HCT116 (cell line): ENCODE results near the gene TMEM258. TPM values are rescaled to one million over a fixed set of nuclear protein-coding genes. Genes with fewer than 3 reads are reported as not detected.

ENCODE experiments used
- ATAC-seq: fragments of 200-7000 bp; cut with Tn5 transposase; 2 replicates; pipeline ENCODE4 v1.9.1; 2020; ENCODE audit warnings: mild to moderate bottlenecking, moderate library complexity
- BruUV-seq: library from RNA; stranded (reverse); fragments of 400-500 nt; replicated peaks from 2 replicates; lab custom pipeline; 2021; lab: Mats Ljungman, UMichigan
- CTCF ChIA-PET: fragments of 300-600 bp; sonication (Branson Sonifier 250); formaldehyde crosslinking; loops from one replicate; lab custom pipeline; 2021; ENCODE audit warnings: antibody characterized with exemption; lab: Charles Lee
- POLR2A ChIA-PET: fragments of 300-600, 350-600 bp; sonication (Branson Sonifier 250); formaldehyde crosslinking; loops from one replicate; lab custom pipeline; 2021; ENCODE audit warnings: antibody characterized with exemption; lab: Charles Lee
- RAD21 ChIA-PET, 2 experiments: fragments of 300-600 bp; sonication (Branson Sonifier 250); formaldehyde crosslinking; loops; one replicate each; lab custom pipeline; 2023; ENCODE audit warnings: low total read pairs in 2 of 2; ENCODE audit not compliant: uncharacterized antibody in 2 of 2, unreplicated experiment in 2 of 2, low non-redundant PET in 1 of 2; lab: Charles Lee
- DNase-seq: peaks from one replicate; pipeline ENCODE4 v3.0.0-alpha.2; 2010; ENCODE audit warnings: low read depth, low spot score
- H2AFZ ChIP-seq: fragments of 200-600 bp; shearing (Covaris generic), sonication (generic); 2 replicates; pipeline ENCODE4 v1.6.1; 2017; ENCODE audit warnings: low read depth, mixed run types, mixed read lengths, antibody characterized with exemption, low read length; ENCODE audit not compliant: poor library complexity, severe bottlenecking
- H3K27ac ChIP-seq: 2 replicates; pipeline ENCODE4 v1.5.1; 2012; ENCODE audit warnings: low read depth, low read length
- H3K27me3 ChIP-seq: fragments of 200-600 bp; sonication (generic); 2 replicates; pipeline ENCODE4 v1.6.1; 2016; ENCODE audit warnings: mixed run types, low read length, mixed read lengths; ENCODE audit not compliant: insufficient read depth
- H3K36me3 ChIP-seq, 2 experiments: fragments of 200-500 bp in 1 of 2; fragments of 200-600 bp in 1 of 2; sonication (Bioruptor generic) in 1 of 2; sonication (generic) in 1 of 2; 2 replicates each; pipeline versions ENCODE4 v1.5.1 to v1.6.1; 2014 to 2016; ENCODE audit warnings: low read length in 2 of 2, inconsistent platforms in 1 of 2, mixed read lengths in 1 of 2, mixed run types in 1 of 2; ENCODE audit not compliant: insufficient read depth in 2 of 2, control insufficient read depth in 1 of 2
- H3K4me1 ChIP-seq, 2 experiments: fragments of 200-600 bp in 1 of 2; sonication (generic) in 1 of 2; 2 replicates each; pipeline versions ENCODE4 v1.5.1 to v1.6.1; 2012 to 2017; ENCODE audit warnings: low read length in 2 of 2, inconsistent platforms in 1 of 2, mild to moderate bottlenecking in 1 of 2, mixed read lengths in 1 of 2, mixed run types in 1 of 2, moderate library complexity in 1 of 2; ENCODE audit not compliant: insufficient read depth in 2 of 2, control insufficient read depth in 1 of 2
- H3K4me2 ChIP-seq: fragments of 200-600 bp; sonication (generic); 2 replicates; pipeline ENCODE4 v1.6.1; 2017; ENCODE audit warnings: mixed run types, low read length, mixed read lengths
- H3K4me3 ChIP-seq, 2 experiments: fragments of 200-600 bp in 1 of 2; sonication (generic) in 1 of 2; replicated peaks in 1 of 2; 2 replicates each; pipeline ENCODE4 v1.5.1; 2011 to 2016; ENCODE audit warnings: low read length in 2 of 2, control low read depth in 1 of 2, low read depth in 1 of 2, mild to moderate bottlenecking in 1 of 2, mixed read lengths in 1 of 2, mixed run types in 1 of 2
- H3K79me2 ChIP-seq: fragments of 200-600 bp; sonication (generic); 2 replicates; pipeline ENCODE4 v1.6.1; 2017; ENCODE audit warnings: mild to moderate bottlenecking, mixed run types, low read length, moderate library complexity, mixed read lengths; ENCODE audit not compliant: insufficient read depth
- H3K9ac ChIP-seq: fragments of 200-600 bp; sonication (generic); 2 replicates; pipeline ENCODE4 v1.6.1; 2016; ENCODE audit warnings: low read length, mixed read lengths
- H3K9me2 ChIP-seq: fragments of 200-600 bp; sonication (generic), shearing (Covaris generic); 2 replicates; pipeline ENCODE4 v1.6.1; 2017; ENCODE audit warnings: mixed run types, mild to moderate bottlenecking, moderate library complexity; ENCODE audit not compliant: insufficient read depth
- H3K9me3 ChIP-seq, 2 experiments: fragments of 200-500 bp in 1 of 2; fragments of 200-600 bp in 1 of 2; sonication (Bioruptor generic) in 1 of 2; sonication (generic) in 1 of 2; 2 replicates each; pipeline ENCODE4 v1.6.1; 2014 to 2017; ENCODE audit warnings: low read length in 2 of 2, mixed read lengths in 2 of 2, inconsistent platforms in 1 of 2, low read depth in 1 of 2, mild to moderate bottlenecking in 1 of 2, mixed run types in 1 of 2, moderate library complexity in 1 of 2; ENCODE audit not compliant: control insufficient read depth in 1 of 2, insufficient read depth in 1 of 2
- H4K20me1 ChIP-seq: fragments of 200-600 bp; sonication (generic), shearing (Covaris generic); 2 replicates; pipeline ENCODE4 v1.6.1; 2017; ENCODE audit warnings: mixed run types, mild to moderate bottlenecking, moderate library complexity; ENCODE audit not compliant: insufficient read depth
- CBX3 ChIP-seq: IDR thresholded peaks from 2 replicates; pipeline ENCODE4 v1.6.1; 2012; ENCODE audit warnings: low read depth
- EGR1 ChIP-seq: IDR thresholded peaks from 2 replicates; pipeline ENCODE4 v1.6.1; 2012; ENCODE audit warnings: low read depth
- EZH2phosphoT487 ChIP-seq: fragments of 200-600 bp; IDR thresholded peaks from 2 replicates; pipeline ENCODE4 v1.6.1; 2018; ENCODE audit warnings: antibody characterized with exemption, borderline replicate concordance
- FOSL1 ChIP-seq: IDR thresholded peaks from 2 replicates; pipeline ENCODE4 v1.6.1; 2012; ENCODE audit warnings: low read depth
- POLR2A ChIP-seq: IDR thresholded peaks from 2 replicates; pipeline ENCODE4 v1.7.0; 2011; ENCODE audit warnings: borderline replicate concordance; ENCODE audit not compliant: insufficient read depth, insufficient read length; ENCODE audit errors: extremely low read depth
- SIN3A ChIP-seq: IDR thresholded peaks from 2 replicates; pipeline ENCODE4 v1.6.1; 2012; ENCODE audit warnings: low read depth
- SRF ChIP-seq: IDR thresholded peaks from 2 replicates; pipeline ENCODE4 v1.6.1; 2012; ENCODE audit warnings: low read depth
- TCF7L2 ChIP-seq: IDR thresholded peaks from 2 replicates; pipeline ENCODE4 v1.7.0; 2011; ENCODE audit warnings: borderline replicate concordance, inconsistent platforms; ENCODE audit not compliant: insufficient read depth, insufficient read length; ENCODE audit errors: extremely low read depth
- YY1 ChIP-seq: IDR thresholded peaks from 2 replicates; pipeline ENCODE4 v1.6.1; 2011; ENCODE audit warnings: low read length, low read depth, moderate library complexity, mild to moderate bottlenecking; ENCODE audit not compliant: insufficient replicate concordance; ENCODE audit errors: extremely low read depth
- ZFX ChIP-seq: fragments of 450-650 bp; IDR thresholded peaks from 2 replicates; pipeline ENCODE4 v1.6.1; 2017
- ZNF274 ChIP-seq: fragments of 200-500 bp; sonication (Bioruptor generic); IDR thresholded peaks from 2 replicates; pipeline ENCODE4 v1.6.1; 2014; ENCODE audit warnings: mild to moderate bottlenecking, low read depth, low read length, inconsistent platforms
- intact Hi-C: fragments of 100-400 bp; cut with micrococcal nuclease; formaldehyde crosslinking; loops from 2 replicates; pipeline ENCODE4 v1.10.0; 2022
- total RNA-seq: library from RNA; stranded (reverse); gene quantifications from one replicate; pipeline ENCODE4 v1.2.1, GENCODE V29; 2021; ENCODE audit not compliant: unreplicated experiment
- TF ChIP-seq, protein P1 (sequence below): IDR thresholded peaks from 2 replicates; pipeline ENCODE4 v1.6.1; 2011; ENCODE audit warnings: mild to moderate bottlenecking, low read length, moderate library complexity; ENCODE audit not compliant: insufficient replicate concordance; ENCODE audit errors: extremely low read depth
- TF ChIP-seq, protein P2 (sequence below), 3 experiments: fragments of 200-600 bp in 1 of 3; sonication (generic) in 1 of 3; IDR thresholded peaks in 2 of 3; conservative IDR thresholded peaks in 1 of 3; 2 replicates each; pipeline ENCODE4 v1.5.1; 2012 to 2017; ENCODE audit warnings: low read depth in 2 of 3, low read length in 2 of 3, antibody characterized with exemption in 1 of 3, borderline replicate concordance in 1 of 3, control low read depth in 1 of 3, mild to moderate bottlenecking in 1 of 3, mixed read lengths in 1 of 3, mixed run types in 1 of 3, moderate library complexity in 1 of 3; ENCODE audit not compliant: insufficient read depth in 1 of 3
- TF ChIP-seq, protein P3 (sequence below): IDR thresholded peaks from 2 replicates; pipeline ENCODE4 v1.6.1; 2012
- TF ChIP-seq, protein P4 (sequence below): IDR thresholded peaks from 2 replicates; pipeline ENCODE4 v1.6.1; 2012

The TMEM258 gene
- total RNA-seq, 1 experiment from 2014 or later = 160 TPM

DNA sequence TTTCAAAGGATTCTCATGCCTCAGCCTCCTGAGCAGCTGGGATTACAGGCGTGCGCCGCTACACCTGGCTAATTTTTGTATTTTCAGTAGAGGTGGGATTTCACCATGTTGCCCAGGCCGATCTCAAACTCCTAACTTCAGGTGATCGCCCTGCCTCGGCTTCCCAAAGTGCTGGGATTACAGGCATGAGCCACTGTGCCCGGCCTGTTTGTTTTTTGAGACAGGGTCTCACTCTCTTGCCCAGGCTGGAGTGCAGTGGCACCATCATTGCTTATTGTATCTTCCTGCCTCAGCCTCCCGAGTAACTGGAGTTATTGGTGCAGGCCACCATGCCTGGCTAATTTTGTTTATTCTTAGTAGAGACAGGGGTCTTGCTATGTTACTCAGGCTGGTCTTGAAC lies 43.8 kb upstream of the TMEM258 start:
- H3K27ac ChIP-seq = no peak overlapping the region
- no peak overlapping the region for H2AFZ ChIP-seq
- TF ChIP-seq EZH2phosphoT487 (no peak), ZNF274 (no peak), POLR2A (no peak)
- TF ChIP-seq, protein P1, sequence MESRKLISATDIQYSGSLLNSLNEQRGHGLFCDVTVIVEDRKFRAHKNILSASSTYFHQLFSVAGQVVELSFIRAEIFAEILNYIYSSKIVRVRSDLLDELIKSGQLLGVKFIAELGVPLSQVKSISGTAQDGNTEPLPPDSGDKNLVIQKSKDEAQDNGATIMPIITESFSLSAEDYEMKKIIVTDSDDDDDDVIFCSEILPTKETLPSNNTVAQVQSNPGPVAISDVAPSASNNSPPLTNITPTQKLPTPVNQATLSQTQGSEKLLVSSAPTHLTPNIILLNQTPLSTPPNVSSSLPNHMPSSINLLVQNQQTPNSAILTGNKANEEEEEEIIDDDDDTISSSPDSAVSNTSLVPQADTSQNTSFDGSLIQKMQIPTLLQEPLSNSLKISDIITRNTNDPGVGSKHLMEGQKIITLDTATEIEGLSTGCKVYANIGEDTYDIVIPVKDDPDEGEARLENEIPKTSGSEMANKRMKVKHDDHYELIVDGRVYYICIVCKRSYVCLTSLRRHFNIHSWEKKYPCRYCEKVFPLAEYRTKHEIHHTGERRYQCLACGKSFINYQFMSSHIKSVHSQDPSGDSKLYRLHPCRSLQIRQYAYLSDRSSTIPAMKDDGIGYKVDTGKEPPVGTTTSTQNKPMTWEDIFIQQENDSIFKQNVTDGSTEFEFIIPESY = no peak
- H3K4me1 ChIP-seq = peaks cover 0 to 5% of the 10 kb centered on the region in 2 experiments; a peak in 1 of 4 replicates
- H4K20me1 ChIP-seq = no peaks in the 10 kb centered on the region
- H3K4me2 ChIP-seq = no peak overlapping the region
- H3K79me2 ChIP-seq = no peaks in the 10 kb centered on the region
- BruUV-seq = no TSS peak
- POLR2A ChIA-PET = interaction anchor here (0.6 to 1.2 kb wide), 2 partner anchors 21 to 23 kb away, joined by 3 to 4 read pairs; no protein-coding TSS in a partner anchor
- no peak overlapping the region for H3K9ac ChIP-seq
- intact Hi-C loops = no loop called here
- CTCF ChIA-PET = no interaction called here
- no peaks in the 10 kb centered on the region for H3K36me3 ChIP-seq
- no peak overlapping the region for H3K4me3 ChIP-seq
- H3K9me3 ChIP-seq = no peaks in the 10 kb centered on the region
- RAD21 ChIA-PET = no interaction called here
- ATAC-seq (no peak), DNase-seq (no peak)
- no peaks in the 10 kb centered on the region for H3K9me2 ChIP-seq
- H3K27me3 ChIP-seq = no peaks in the 10 kb centered on the region

DNA sequence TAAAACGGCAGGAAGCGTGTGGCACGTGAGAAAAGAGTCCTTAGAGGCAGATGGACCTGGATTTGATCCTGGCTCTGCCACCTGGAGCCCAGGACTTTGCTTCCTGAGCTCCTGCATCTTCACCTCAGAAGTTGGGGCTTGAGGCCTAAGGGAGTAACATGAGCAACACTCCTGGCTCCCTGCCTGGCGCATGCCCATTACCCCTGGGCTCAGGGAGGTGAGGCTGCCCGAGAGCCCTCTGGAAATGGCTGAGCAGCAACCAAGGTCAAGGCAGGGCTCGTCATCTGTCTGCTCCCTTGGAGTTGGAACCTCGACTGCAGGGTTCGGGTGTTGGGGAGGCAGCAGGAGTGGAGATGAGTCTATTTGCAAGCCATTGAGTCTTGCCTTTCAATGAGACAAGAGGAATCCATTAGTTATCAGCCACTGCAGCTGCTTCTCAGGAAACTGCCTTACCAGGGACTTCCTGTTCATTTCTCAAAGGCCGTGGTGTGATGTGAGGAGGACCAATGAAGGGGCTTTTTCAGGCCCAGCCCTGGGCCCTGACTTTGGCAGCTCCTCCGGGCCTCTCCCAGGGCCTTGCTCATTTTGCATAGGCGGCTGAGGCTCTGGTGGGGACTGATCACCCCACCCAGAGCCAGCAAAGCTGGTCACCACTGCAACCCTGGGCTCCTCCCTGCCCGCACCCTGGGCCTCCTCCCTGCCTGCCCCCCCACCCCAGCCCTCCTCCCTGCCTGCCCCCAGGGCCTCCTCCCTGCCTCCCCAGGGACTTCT lies 42.1 kb upstream of the TMEM258 start:
- RAD21 ChIA-PET = no interaction called here
- Histone ChIP-seq H3K4me3 (no peak overlapping the region), H3K4me2 (no peak overlapping the region), H3K4me1 (peaks cover 0 to 5% of the 10 kb centered on the region in 2 experiments; a peak in 1 of 4 replicates), H3K27ac (no peak overlapping the region), H3K9me3 (no peaks in the 10 kb centered on the region), H3K27me3 (no peaks in the 10 kb centered on the region), H3K9ac (no peak overlapping the region), H2AFZ (no peak overlapping the region), H4K20me1 (no peaks in the 10 kb centered on the region), H3K79me2 (no peaks in the 10 kb centered on the region), H3K9me2 (no peaks in the 10 kb centered on the region), H3K36me3 (no peaks in the 10 kb centered on the region)
- CTCF ChIA-PET = no interaction called here
- ATAC-seq (no peak), DNase-seq (no peak)
- intact Hi-C loops = no loop called here
- BruUV-seq = no TSS peak
- POLR2A ChIA-PET = no interaction called here
- TF ChIP-seq, protein P2, sequence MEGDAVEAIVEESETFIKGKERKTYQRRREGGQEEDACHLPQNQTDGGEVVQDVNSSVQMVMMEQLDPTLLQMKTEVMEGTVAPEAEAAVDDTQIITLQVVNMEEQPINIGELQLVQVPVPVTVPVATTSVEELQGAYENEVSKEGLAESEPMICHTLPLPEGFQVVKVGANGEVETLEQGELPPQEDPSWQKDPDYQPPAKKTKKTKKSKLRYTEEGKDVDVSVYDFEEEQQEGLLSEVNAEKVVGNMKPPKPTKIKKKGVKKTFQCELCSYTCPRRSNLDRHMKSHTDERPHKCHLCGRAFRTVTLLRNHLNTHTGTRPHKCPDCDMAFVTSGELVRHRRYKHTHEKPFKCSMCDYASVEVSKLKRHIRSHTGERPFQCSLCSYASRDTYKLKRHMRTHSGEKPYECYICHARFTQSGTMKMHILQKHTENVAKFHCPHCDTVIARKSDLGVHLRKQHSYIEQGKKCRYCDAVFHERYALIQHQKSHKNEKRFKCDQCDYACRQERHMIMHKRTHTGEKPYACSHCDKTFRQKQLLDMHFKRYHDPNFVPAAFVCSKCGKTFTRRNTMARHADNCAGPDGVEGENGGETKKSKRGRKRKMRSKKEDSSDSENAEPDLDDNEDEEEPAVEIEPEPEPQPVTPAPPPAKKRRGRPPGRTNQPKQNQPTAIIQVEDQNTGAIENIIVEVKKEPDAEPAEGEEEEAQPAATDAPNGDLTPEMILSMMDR (IDR thresholded peaks at IDR 0.05 in 2 of 3, conservative IDR thresholded peaks at IDR 0.05 in 1 of 3; ENCODE audit: borderline replicate concordance in 1 of 3, insufficient read depth in 1 of 3, low read depth in 2 of 3, low read length in 2 of 3) = no peak
- TF ChIP-seq, protein P3, sequence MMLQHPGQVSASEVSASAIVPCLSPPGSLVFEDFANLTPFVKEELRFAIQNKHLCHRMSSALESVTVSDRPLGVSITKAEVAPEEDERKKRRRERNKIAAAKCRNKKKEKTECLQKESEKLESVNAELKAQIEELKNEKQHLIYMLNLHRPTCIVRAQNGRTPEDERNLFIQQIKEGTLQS = no peak
- TF ChIP-seq, protein P4, sequence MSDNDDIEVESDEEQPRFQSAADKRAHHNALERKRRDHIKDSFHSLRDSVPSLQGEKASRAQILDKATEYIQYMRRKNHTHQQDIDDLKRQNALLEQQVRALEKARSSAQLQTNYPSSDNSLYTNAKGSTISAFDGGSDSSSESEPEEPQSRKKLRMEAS = no peak
- TF ChIP-seq ZNF274 (no peak), POLR2A (no peak), TCF7L2 (no peak), FOSL1 (no peak), EZH2phosphoT487 (no peak), SRF (no peak), ZFX (no peak), CBX3 (no peak), EGR1 (no peak), YY1 (no peak), SIN3A (no peak)
